Loucy (cell line): ENCODE data around the gene CLCN7.

ENCODE experiments used
- H2AFZ ChIP-seq: fragments of 200-600 bp; sonication (generic); 2 replicates; pipeline ENCODE4 v1.6.0; 2016; ENCODE audit warnings: antibody characterized with exemption, mild to moderate bottlenecking, low read length, moderate library complexity
- H3F3A ChIP-seq: fragments of 200-600 bp; 2 replicates; pipeline ENCODE4 v1.6.0; 2016; ENCODE audit warnings: antibody characterized with exemption, low read depth, mild to moderate bottlenecking
- H3K27me3 ChIP-seq: fragments of 200-600 bp; sonication (generic); 2 replicates; pipeline ENCODE4 v1.6.1; 2014; ENCODE audit warnings: low read length, mild to moderate bottlenecking; ENCODE audit not compliant: insufficient read depth, poor library complexity, severe bottlenecking
- H3K36me3 ChIP-seq: fragments of 200-600 bp; sonication (generic); 2 replicates; pipeline ENCODE4 v1.6.1; 2016; ENCODE audit warnings: low read length; ENCODE audit not compliant: insufficient read depth
- H3K4me1 ChIP-seq: fragments of 200-600 bp; sonication (generic); 2 replicates; pipeline ENCODE4 v1.5.1; 2014; ENCODE audit warnings: low read length, mild to moderate bottlenecking; ENCODE audit not compliant: insufficient read depth, poor library complexity, severe bottlenecking
- H3K4me2 ChIP-seq: fragments of 200-600 bp; sonication (generic); 2 replicates; pipeline ENCODE4 v1.6.0; 2014; ENCODE audit warnings: antibody characterized with exemption, low read length, low read depth, mild to moderate bottlenecking; ENCODE audit not compliant: poor library complexity, severe bottlenecking
- H3K4me3 ChIP-seq: fragments of 200-600 bp; sonication (generic); 2 replicates; pipeline ENCODE4 v1.5.1; 2014; ENCODE audit warnings: low read length, mild to moderate bottlenecking, mixed read lengths; ENCODE audit not compliant: poor library complexity, severe bottlenecking
- H3K79me2 ChIP-seq: fragments of 200-600 bp; sonication (generic); 2 replicates; pipeline ENCODE4 v1.6.1; 2014; ENCODE audit warnings: low read length; ENCODE audit not compliant: insufficient read depth
- H3K9ac ChIP-seq: fragments of 200-600 bp; sonication (generic); 2 replicates; pipeline ENCODE4 v1.6.0; 2014; ENCODE audit warnings: mild to moderate bottlenecking, low read depth, low read length, moderate library complexity; ENCODE audit not compliant: poor library complexity, severe bottlenecking
- H3K9me2 ChIP-seq: fragments of 200-600 bp; sonication (generic); replicated peaks from 2 replicates; pipeline ENCODE4 v1.6.1; 2016; ENCODE audit warnings: low read depth, low read length, mixed read lengths
- H3K9me3 ChIP-seq: fragments of 200-600 bp; sonication (generic); 2 replicates; pipeline ENCODE4 v1.6.1; 2014; ENCODE audit warnings: mild to moderate bottlenecking, antibody characterized with exemption, low read length, low read depth; ENCODE audit not compliant: insufficient read depth
- H4K20me1 ChIP-seq: fragments of 200-600 bp; sonication (generic); 2 replicates; pipeline ENCODE4 v1.6.0; 2014; ENCODE audit warnings: antibody characterized with exemption, low read length, mild to moderate bottlenecking; ENCODE audit not compliant: insufficient read depth, poor library complexity, severe bottlenecking
- EZH2phosphoT487 ChIP-seq: fragments of 200-600 bp; IDR thresholded peaks from 2 replicates; pipeline ENCODE4 v1.6.1; 2018; ENCODE audit warnings: antibody characterized with exemption, mild to moderate bottlenecking, moderate library complexity, borderline replicate concordance
- TF ChIP-seq, protein P1 (sequence below): fragments of 200-600 bp; sonication (generic); conservative IDR thresholded peaks from 2 replicates; pipeline ENCODE4 v1.5.1; 2014; ENCODE audit warnings: mild to moderate bottlenecking, antibody characterized with exemption, low read length

CLCN7 gene

DNA sequence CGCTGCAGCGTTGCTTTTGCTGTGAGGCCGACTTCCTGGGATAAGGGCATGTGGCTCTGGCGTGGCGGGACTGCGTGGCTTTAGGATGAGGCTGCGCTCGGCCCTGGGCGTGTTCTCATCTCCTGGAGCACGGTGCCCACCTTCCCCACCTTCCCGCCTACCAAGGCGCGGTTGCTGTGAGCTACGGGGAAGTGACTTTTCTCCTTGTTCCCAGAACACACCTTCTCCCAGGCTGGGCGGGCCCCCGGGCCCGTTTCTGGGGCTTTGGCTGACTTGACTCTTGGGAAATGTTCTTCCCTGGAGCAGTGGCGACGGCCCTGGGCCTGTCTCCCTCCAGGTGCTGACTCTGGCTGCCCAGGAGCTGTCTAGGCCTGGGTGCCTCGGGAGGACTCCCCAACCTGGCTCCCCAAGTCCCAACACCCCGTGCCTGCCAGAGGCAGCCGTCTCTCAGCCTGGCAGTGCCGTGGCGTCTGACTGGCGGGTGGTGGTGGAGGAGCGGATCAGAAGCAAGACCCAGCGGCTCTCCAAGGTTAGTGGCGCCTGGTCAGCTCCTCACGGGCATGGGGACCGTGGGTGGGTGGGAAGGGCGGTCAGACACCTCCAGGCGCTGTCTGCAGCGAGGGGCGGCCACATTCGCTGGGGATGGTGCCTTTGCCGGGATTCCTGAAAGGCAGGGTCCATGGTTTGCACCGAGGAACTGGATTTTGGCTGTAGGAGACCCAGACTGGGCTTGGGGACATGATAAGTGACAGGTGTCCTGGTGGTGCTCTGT lies 30.4 kb upstream of the CLCN7 start:
- TF ChIP-seq, protein P1, sequence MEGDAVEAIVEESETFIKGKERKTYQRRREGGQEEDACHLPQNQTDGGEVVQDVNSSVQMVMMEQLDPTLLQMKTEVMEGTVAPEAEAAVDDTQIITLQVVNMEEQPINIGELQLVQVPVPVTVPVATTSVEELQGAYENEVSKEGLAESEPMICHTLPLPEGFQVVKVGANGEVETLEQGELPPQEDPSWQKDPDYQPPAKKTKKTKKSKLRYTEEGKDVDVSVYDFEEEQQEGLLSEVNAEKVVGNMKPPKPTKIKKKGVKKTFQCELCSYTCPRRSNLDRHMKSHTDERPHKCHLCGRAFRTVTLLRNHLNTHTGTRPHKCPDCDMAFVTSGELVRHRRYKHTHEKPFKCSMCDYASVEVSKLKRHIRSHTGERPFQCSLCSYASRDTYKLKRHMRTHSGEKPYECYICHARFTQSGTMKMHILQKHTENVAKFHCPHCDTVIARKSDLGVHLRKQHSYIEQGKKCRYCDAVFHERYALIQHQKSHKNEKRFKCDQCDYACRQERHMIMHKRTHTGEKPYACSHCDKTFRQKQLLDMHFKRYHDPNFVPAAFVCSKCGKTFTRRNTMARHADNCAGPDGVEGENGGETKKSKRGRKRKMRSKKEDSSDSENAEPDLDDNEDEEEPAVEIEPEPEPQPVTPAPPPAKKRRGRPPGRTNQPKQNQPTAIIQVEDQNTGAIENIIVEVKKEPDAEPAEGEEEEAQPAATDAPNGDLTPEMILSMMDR: no peak
- no peak for TF ChIP-seq EZH2phosphoT487
- Histone ChIP-seq H3K4me3 (no peak overlapping the region), H3K9me2 (no peaks in the 10 kb centered on the region), H3K9me3 (no peaks in the 10 kb centered on the region), H3F3A (no peaks in the 10 kb centered on the region), H3K79me2 (no peaks in the 10 kb centered on the region), H4K20me1 (no peaks in the 10 kb centered on the region), H3K4me1 (no peaks in the 10 kb centered on the region), H2AFZ (no peak overlapping the region), H3K4me2 (no peak overlapping the region), H3K9ac (no peak overlapping the region), H3K27me3 (no peaks in the 10 kb centered on the region), H3K36me3 (no peaks in the 10 kb centered on the region; the same call in 1 of the 2 replicates)

DNA sequence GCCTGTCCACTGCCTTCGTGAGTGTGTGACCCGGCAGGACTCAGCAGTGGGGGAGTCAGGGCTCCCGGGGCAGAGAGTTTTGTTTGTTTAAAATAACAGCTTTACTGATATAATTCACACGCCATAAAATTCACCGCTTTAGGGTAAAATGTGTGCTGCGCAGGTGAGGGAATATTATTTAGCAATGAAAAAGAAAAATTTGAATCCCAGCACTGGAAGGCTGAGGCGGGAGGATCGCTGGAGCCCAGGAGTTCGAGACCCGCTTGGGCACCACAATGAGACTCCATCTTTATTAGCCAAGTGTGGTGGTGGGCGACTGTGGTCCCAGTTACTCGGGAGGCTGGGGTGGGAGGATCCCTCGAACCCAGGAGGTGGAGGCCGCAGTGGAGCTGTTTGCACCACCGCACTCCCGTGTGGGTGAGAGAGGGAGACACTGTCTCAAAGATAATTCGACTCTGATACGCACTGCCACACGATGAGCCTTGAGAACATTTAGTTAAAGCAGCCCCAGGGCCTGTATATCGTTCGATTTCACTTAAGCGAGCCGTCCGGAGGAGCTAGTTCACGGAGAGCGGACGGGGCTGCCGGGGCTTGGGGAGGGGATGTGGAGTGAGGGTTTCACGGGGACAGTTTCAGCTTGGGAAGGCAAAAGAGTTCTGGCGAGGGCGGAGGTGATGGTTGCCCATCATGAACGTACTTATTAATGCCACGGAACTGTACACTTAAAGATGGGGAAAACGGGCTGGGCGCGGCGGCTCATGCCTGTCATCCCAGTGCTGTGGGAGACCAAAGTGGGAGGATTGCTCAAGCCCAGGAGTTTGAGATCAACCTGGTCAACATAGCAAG lies 28.5 kb upstream of the CLCN7 start:
- Histone ChIP-seq H3K79me2 (no peaks in the 10 kb centered on the region), H3K9ac (no peak overlapping the region), H3K27me3 (no peaks in the 10 kb centered on the region), H3F3A (no peaks in the 10 kb centered on the region), H4K20me1 (no peaks in the 10 kb centered on the region), H3K4me3 (no peak overlapping the region), H3K4me2 (no peak overlapping the region), H3K9me2 (no peaks in the 10 kb centered on the region), H3K9me3 (no peaks in the 10 kb centered on the region), H2AFZ (no peak overlapping the region), H3K36me3 (no peaks in the 10 kb centered on the region; the same call in 1 of the 2 replicates), H3K4me1 (no peaks in the 10 kb centered on the region)
- no peak for TF ChIP-seq EZH2phosphoT487
- TF ChIP-seq, protein P1: no peak

DNA sequence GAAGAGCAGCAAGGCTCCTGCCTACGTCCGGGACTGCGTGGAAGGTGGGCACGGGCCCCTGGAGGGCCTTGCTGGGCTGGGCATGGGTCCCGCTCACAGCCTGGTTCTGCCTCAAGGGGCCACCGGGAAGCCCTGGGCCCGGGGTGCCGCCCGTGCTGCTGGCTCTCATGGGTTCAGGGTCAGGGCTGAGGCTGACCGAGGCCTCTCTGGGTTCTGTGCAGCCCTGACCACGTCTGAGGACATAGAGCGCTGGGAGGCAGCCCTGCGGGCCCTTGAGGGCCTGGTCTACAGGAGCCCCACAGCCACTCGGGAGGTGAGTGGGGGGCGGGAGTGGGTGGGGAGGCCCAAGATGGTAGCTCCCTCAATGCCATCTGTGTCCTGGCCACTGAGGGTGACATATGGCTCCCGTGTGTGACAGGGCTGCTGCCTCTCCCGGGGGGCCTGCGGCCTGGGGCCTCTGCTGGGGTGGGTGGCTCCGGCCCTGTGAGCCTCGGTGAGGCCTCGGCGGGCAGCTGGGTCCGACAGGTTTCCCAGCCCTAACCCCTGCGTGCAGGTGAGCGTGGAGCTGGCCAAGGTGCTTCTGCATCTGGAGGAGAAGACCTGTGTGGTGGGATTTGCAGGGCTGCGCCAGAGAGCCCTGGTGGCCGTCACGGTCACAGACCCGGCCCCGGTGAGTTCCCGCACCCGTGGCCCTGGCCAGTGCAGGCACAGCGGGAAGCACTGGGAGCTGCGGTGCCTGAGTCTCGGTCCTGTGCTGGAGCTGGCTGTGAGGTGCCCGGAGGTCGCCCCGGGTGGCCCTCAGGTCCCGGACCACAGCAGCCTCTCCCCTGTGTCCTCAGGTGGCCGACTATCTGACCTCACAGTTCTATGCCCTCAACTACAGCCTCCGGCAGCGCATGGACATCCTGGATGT lies 27.5 kb upstream of the CLCN7 start:
- no peak overlapping the region for H2AFZ ChIP-seq
- no peak overlapping the region for H3K4me2 ChIP-seq
- TF ChIP-seq, protein P1: no peak
- TF ChIP-seq EZH2phosphoT487: no peak
- no peaks in the 10 kb centered on the region for H3K4me1 ChIP-seq
- no peak overlapping the region for H3K9ac ChIP-seq
- no peaks in the 10 kb centered on the region for H3K9me2 ChIP-seq
- H4K20me1 ChIP-seq: no peaks in the 10 kb centered on the region
- no peaks in the 10 kb centered on the region; the same call in 1 of the 2 replicates for H3K36me3 ChIP-seq
- H3K27me3 ChIP-seq: no peaks in the 10 kb centered on the region
- H3F3A ChIP-seq: no peaks in the 10 kb centered on the region
- no peaks in the 10 kb centered on the region for H3K79me2 ChIP-seq
- no peaks in the 10 kb centered on the region for H3K9me3 ChIP-seq
- H3K4me3 ChIP-seq: no peak overlapping the region
